ENCODE data around the gene SLC24A4. TPM values are rescaled to one million over a fixed set of nuclear protein-coding genes. Genes with fewer than 3 reads are reported as not detected.

SLC24A4 gene
- total RNA-seq, 1 donor from 2014 or later, result 0.82 TPM

DNA sequence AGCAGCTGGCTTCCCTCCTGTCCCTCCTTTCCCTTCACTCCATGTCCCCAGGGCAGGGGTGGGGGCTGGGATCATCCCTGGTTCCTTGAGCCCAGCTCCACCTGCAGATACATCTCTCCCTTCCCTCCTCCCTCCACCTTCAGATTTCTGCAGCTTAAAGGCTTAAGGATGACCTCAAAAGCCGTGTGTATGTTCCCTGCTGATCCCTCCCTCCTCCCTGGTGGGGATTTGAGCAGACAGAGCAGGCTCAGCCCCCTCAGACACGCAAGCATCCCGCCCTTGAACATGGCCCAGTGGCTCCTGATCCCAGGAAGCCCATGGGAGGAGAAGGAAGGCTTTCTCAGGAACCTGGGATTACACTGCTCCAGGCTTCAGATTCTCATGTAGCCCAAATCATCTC is 107.7 kb downstream of the SLC24A4 start:
- TF ChIP-seq, protein P1, sequence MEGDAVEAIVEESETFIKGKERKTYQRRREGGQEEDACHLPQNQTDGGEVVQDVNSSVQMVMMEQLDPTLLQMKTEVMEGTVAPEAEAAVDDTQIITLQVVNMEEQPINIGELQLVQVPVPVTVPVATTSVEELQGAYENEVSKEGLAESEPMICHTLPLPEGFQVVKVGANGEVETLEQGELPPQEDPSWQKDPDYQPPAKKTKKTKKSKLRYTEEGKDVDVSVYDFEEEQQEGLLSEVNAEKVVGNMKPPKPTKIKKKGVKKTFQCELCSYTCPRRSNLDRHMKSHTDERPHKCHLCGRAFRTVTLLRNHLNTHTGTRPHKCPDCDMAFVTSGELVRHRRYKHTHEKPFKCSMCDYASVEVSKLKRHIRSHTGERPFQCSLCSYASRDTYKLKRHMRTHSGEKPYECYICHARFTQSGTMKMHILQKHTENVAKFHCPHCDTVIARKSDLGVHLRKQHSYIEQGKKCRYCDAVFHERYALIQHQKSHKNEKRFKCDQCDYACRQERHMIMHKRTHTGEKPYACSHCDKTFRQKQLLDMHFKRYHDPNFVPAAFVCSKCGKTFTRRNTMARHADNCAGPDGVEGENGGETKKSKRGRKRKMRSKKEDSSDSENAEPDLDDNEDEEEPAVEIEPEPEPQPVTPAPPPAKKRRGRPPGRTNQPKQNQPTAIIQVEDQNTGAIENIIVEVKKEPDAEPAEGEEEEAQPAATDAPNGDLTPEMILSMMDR (conservative IDR thresholded peaks at IDR 0.05), result no peak
- no peak overlapping the region for H3K4me3 Mint-ChIP-seq
- no peak overlapping the region for H3K27ac Mint-ChIP-seq
- DNase-seq (ENCODE audit: extremely low spot score, unreplicated experiment), result no peak
- H3K9me3 Mint-ChIP-seq, result peaks cover 7% of the 10 kb centered on the region
- H3K27me3 Mint-ChIP-seq, result peaks cover 14% of the 10 kb centered on the region
- no peaks in the 10 kb centered on the region for H3K36me3 Mint-ChIP-seq
- no peaks in the 10 kb centered on the region for H3K4me1 Mint-ChIP-seq (ENCODE audit: unreplicated experiment)

GRCh38 chr14:92431199-92431725 is 108.3 kb downstream of the SLC24A4 start:
- no peak overlapping the region for H3K27ac Mint-ChIP-seq
- H3K4me3 Mint-ChIP-seq, result no peak overlapping the region
- H3K27me3 Mint-ChIP-seq, result peaks cover 10% of the 10 kb centered on the region
- TF ChIP-seq, protein P1 (conservative IDR thresholded peaks at IDR 0.05), result no peak
- peaks cover 7% of the 10 kb centered on the region for H3K9me3 Mint-ChIP-seq
- no peaks in the 10 kb centered on the region for H3K4me1 Mint-ChIP-seq (ENCODE audit: unreplicated experiment)
- no peaks in the 10 kb centered on the region for H3K36me3 Mint-ChIP-seq
- no peak for DNase-seq (ENCODE audit: extremely low spot score, unreplicated experiment)

DNA sequence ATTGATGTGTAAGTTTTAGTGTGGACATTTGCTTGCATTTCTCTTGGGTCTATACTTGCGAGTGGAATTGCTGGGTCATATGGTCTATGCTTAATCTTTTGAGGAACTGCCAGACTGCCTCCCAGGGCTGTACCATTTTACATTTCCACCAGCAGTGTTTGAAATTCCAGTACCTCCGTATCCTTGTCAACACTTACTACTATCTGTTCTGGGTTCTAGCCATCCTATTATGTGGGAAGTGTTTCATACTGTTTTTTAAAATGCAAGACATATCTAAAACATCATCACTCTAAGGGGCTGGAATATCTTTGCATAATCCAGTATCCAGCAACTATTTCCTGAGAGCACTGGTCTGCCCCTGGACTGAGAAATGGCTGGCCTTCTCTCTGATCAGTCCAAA is 110.4 kb downstream of the SLC24A4 start:
- Mint-ChIP-seq H3K27ac (no peak overlapping the region), H3K4me3 (no peak overlapping the region), H3K36me3 (no peaks in the 10 kb centered on the region), H3K27me3 (peaks cover 14% of the 10 kb centered on the region), H3K4me1 (ENCODE audit: unreplicated experiment) (no peaks in the 10 kb centered on the region), H3K9me3 (peaks cover 13% of the 10 kb centered on the region)
- DNase-seq (ENCODE audit: extremely low spot score, unreplicated experiment), result no peak
- TF ChIP-seq, protein P1 (conservative IDR thresholded peaks at IDR 0.05), result no peak

DNA sequence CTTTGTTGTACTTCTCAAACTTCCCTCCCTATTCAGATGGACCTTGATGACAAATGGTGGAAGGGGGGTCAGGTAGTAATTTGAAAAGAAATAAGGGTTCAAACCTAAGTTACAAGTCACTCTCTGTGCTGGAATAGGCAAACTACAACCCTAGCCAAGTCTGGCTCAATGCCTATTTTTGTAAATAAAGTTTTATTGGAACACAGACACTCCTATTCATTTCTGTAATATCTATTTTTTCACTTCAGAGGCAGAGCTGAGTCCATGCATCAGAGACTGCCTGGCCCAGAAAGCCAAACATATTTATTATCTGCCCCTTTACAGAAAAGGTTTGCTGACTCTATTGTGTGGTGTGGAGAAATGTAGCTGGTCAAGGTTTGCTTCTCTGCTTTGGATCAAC is 112.2 kb downstream of the SLC24A4 start:
- Mint-ChIP-seq H3K36me3 (no peaks in the 10 kb centered on the region), H3K27ac (no peak overlapping the region), H3K4me3 (no peak overlapping the region), H3K4me1 (ENCODE audit: unreplicated experiment) (no peaks in the 10 kb centered on the region), H3K27me3 (peaks cover 11% of the 10 kb centered on the region), H3K9me3 (peaks cover 13% of the 10 kb centered on the region)
- no peak for DNase-seq (ENCODE audit: extremely low spot score, unreplicated experiment)
- TF ChIP-seq, protein P1 (conservative IDR thresholded peaks at IDR 0.05), result no peak

GRCh38 chr14:92436115-92436776 is 113.3 kb downstream of the SLC24A4 start:
- H3K4me1 Mint-ChIP-seq (ENCODE audit: unreplicated experiment), result no peaks in the 10 kb centered on the region
- no peak overlapping the region for H3K4me3 Mint-ChIP-seq
- peaks cover 6% of the 10 kb centered on the region for H3K27me3 Mint-ChIP-seq
- no peak for DNase-seq (ENCODE audit: extremely low spot score, unreplicated experiment)
- H3K27ac Mint-ChIP-seq, result no peak overlapping the region
- TF ChIP-seq, protein P1 (conservative IDR thresholded peaks at IDR 0.05), result no peak
- H3K9me3 Mint-ChIP-seq, result peaks cover 13% of the 10 kb centered on the region
- H3K36me3 Mint-ChIP-seq, result no peaks in the 10 kb centered on the region
